Osteoblast (primary cell): Measurements from ENCODE around the gene TBL1X. TPM values are rescaled to one million over a fixed set of nuclear protein-coding genes. Genes with fewer than 3 reads are reported as not detected.

Experiments used
- DNase-seq: peaks from one replicate; pipeline ENCODE4 v3.0.0; 2011; ENCODE audit warnings: low spot score, mixed read lengths; ENCODE audit not compliant: insufficient read length; ENCODE audit errors: missing footprints
- H2AFZ ChIP-seq: 2 replicates; pipeline ENCODE4 v1.6.0; 2011; ENCODE audit warnings: mild to moderate bottlenecking, low read length
- H3K27ac ChIP-seq: 2 replicates; pipeline ENCODE4 v1.5.1; 2011; ENCODE audit warnings: mild to moderate bottlenecking, low read depth, low read length, moderate library complexity
- H3K27me3 ChIP-seq: 2 replicates; pipeline ENCODE4 v1.6.0; 2012; ENCODE audit warnings: mild to moderate bottlenecking, control low read depth, inconsistent platforms, low read length, moderate library complexity; ENCODE audit not compliant: insufficient read depth
- H3K36me3 ChIP-seq: 2 replicates; pipeline ENCODE4 v1.5.1; 2011; ENCODE audit warnings: mild to moderate bottlenecking, low read length, control low read depth, moderate library complexity; ENCODE audit not compliant: insufficient read depth
- H3K4me1 ChIP-seq: 2 replicates; pipeline ENCODE4 v1.5.1; 2011; ENCODE audit warnings: mild to moderate bottlenecking, low read length, control low read depth, moderate library complexity; ENCODE audit not compliant: insufficient read depth
- H3K4me2 ChIP-seq: 2 replicates; pipeline ENCODE4 v1.6.0; 2011; ENCODE audit warnings: mild to moderate bottlenecking, low read length; ENCODE audit not compliant: insufficient read depth
- H3K4me3 ChIP-seq: fragments of 200-600 bp; sonication (generic); 3 replicates; pipeline ENCODE4 v1.5.1; 2012; ENCODE audit warnings: mild to moderate bottlenecking, low read length, inconsistent platforms; ENCODE audit not compliant: insufficient read depth
- H3K79me2 ChIP-seq: 2 replicates; pipeline ENCODE4 v1.6.0; 2012; ENCODE audit warnings: mild to moderate bottlenecking, low read length, control low read depth, inconsistent platforms; ENCODE audit not compliant: insufficient read depth
- H3K9me3 ChIP-seq: 2 replicates; pipeline ENCODE4 v1.5.1; 2011; ENCODE audit warnings: low read depth, low read length, control low read depth
- H4K20me1 ChIP-seq: 2 replicates; pipeline ENCODE4 v1.6.0; 2012; ENCODE audit warnings: mild to moderate bottlenecking, low read length, control low read depth; ENCODE audit not compliant: insufficient read depth
- CTCF ChIP-seq: IDR thresholded peaks from 2 replicates; pipeline ENCODE4 v1.5.1; 2011; ENCODE audit warnings: mild to moderate bottlenecking, low read depth, low read length, moderate library complexity; ENCODE audit errors: extremely low read depth
- total RNA-seq: library from RNA; depleted of rRNA; stranded (reverse); fragments of >200 nt; gene quantifications from 2 replicates; pipeline ENCODE4 v1.2.3, GENCODE V29; 2012

The TBL1X gene
- total RNA-seq, 1 donor = 15.2 TPM

GRCh38 chrX:9498236-9498635 is 33.4 kb downstream of the TBL1X start:
- Histone ChIP-seq H2AFZ (no peak overlapping the region), H3K27ac (no peak overlapping the region), H3K4me3 (no peak overlapping the region), H3K4me1 (no peaks in the 10 kb centered on the region), H3K9me3 (no peaks in the 10 kb centered on the region), H4K20me1 (peaks cover 14% of the 10 kb centered on the region), H3K4me2 (no peak overlapping the region), H3K36me3 (no peaks in the 10 kb centered on the region), H3K79me2 (peaks cover 3% of the 10 kb centered on the region), H3K27me3 (no peaks in the 10 kb centered on the region)
- TF ChIP-seq CTCF = no peak
- no peak for DNase-seq

GRCh38 chrX:9500584-9500983 is 35.7 kb downstream of the TBL1X start:
- H3K4me3 ChIP-seq = no peak overlapping the region
- peaks cover 13% of the 10 kb centered on the region for H4K20me1 ChIP-seq
- TF ChIP-seq CTCF = no peak
- no peak overlapping the region for H3K27ac ChIP-seq
- H3K79me2 ChIP-seq = peaks cover 3% of the 10 kb centered on the region
- H3K27me3 ChIP-seq = no peaks in the 10 kb centered on the region
- no peaks in the 10 kb centered on the region for H3K4me1 ChIP-seq
- no peaks in the 10 kb centered on the region for H3K36me3 ChIP-seq
- no peak overlapping the region for H3K4me2 ChIP-seq
- no peak for DNase-seq
- no peaks in the 10 kb centered on the region for H3K9me3 ChIP-seq
- no peak overlapping the region for H2AFZ ChIP-seq

GRCh38 chrX:9501362-9501761 is 36.5 kb downstream of the TBL1X start:
- no peak for TF ChIP-seq CTCF
- Histone ChIP-seq H3K4me2 (no peak overlapping the region), H3K27ac (no peak overlapping the region), H3K4me1 (no peaks in the 10 kb centered on the region), H2AFZ (no peak overlapping the region), H3K4me3 (no peak overlapping the region), H3K27me3 (no peaks in the 10 kb centered on the region), H3K9me3 (no peaks in the 10 kb centered on the region), H4K20me1 (peaks cover 13% of the 10 kb centered on the region), H3K79me2 (no peaks in the 10 kb centered on the region), H3K36me3 (no peaks in the 10 kb centered on the region)
- no peak for DNase-seq

- no peaks in the 10 kb centered on the region for H3K79me2 ChIP-seq
- H3K4me1 ChIP-seq = no peaks in the 10 kb centered on the region
- DNase-seq = no peak
These were observed 38.4 kb downstream of the TBL1X start for GRCh38 chrX:9503261-9503660.

More at GRCh38 chrX:9503261-9503660, 38.4 kb downstream of the TBL1X start:
- H3K4me2 ChIP-seq = no peak overlapping the region
- H4K20me1 ChIP-seq = peaks cover 12% of the 10 kb centered on the region
- H3K4me3 ChIP-seq = no peak overlapping the region
- H3K9me3 ChIP-seq = no peaks in the 10 kb centered on the region
- H3K27me3 ChIP-seq = no peaks in the 10 kb centered on the region
- no peak overlapping the region for H2AFZ ChIP-seq
- no peak overlapping the region for H3K27ac ChIP-seq
- no peaks in the 10 kb centered on the region for H3K36me3 ChIP-seq
- no peak for TF ChIP-seq CTCF
